Smooth muscle cell (in vitro differentiated cells): ENCODE data around the gene COQ8B. TPM values are rescaled to one million over a fixed set of nuclear protein-coding genes. Genes with fewer than 3 reads are reported as not detected.
"Not testable (repeated sequence)": the region's sequence is repeated elsewhere in the genome, so short reads cannot be mapped to it uniquely, and the experiment has no call there.

ENCODE experiments used
- DNase-seq: peaks from one replicate; lab custom pipeline; 2025; ENCODE audit not compliant: unreplicated experiment; lab: John Stamatoyannopoulos, UW
- H2AFZ ChIP-seq: fragments of 200-600 bp; sonication (generic); 2 replicates; pipeline ENCODE4 v1.6.0; 2016; ENCODE audit warnings: antibody characterized with exemption, low read depth, mild to moderate bottlenecking
- H3F3A ChIP-seq: fragments of 200-600 bp; sonication (generic); 2 replicates; pipeline ENCODE4 v1.6.0; 2017; ENCODE audit warnings: antibody characterized with exemption, low read depth
- H3K27ac ChIP-seq: fragments of 200-600 bp; sonication (generic); 2 replicates; pipeline ENCODE4 v1.5.1; 2016; ENCODE audit warnings: low read depth, mild to moderate bottlenecking
- H3K27me3 ChIP-seq: fragments of 200-600 bp; sonication (generic); 2 replicates; pipeline ENCODE4 v1.6.1; 2016; ENCODE audit warnings: low read depth, mild to moderate bottlenecking
- H3K36me3 ChIP-seq: fragments of 200-600 bp; sonication (generic); 2 replicates; pipeline ENCODE4 v1.5.1; 2016; ENCODE audit warnings: low read depth
- H3K4me1 ChIP-seq: fragments of 200-600 bp; sonication (generic); 2 replicates; pipeline ENCODE4 v1.5.1; 2016; ENCODE audit warnings: low read depth
- H3K4me2 ChIP-seq: fragments of 200-600 bp; sonication (generic); 2 replicates; pipeline ENCODE4 v1.6.0; 2016; ENCODE audit warnings: mild to moderate bottlenecking
- H3K4me3 ChIP-seq: fragments of 200-600 bp; sonication (generic); 2 replicates; pipeline ENCODE4 v1.5.1; 2016; ENCODE audit warnings: mild to moderate bottlenecking
- H3K79me2 ChIP-seq: fragments of 200-600 bp; sonication (generic); 2 replicates; pipeline ENCODE4 v1.6.0; 2016; ENCODE audit warnings: low read depth, mild to moderate bottlenecking
- H3K9ac ChIP-seq: fragments of 200-600 bp; sonication (generic); 2 replicates; pipeline ENCODE4 v1.6.0; 2016; ENCODE audit warnings: low read depth
- H3K9me3 ChIP-seq: fragments of 200-600 bp; sonication (generic); replicated peaks from 2 replicates; pipeline ENCODE4 v1.5.1; 2016; ENCODE audit warnings: low read depth
- H4K20me1 ChIP-seq: fragments of 200-600 bp; sonication (generic); 2 replicates; pipeline ENCODE4 v1.6.0; 2016; ENCODE audit warnings: low read depth
- CTCF ChIP-seq: fragments of 200-600 bp; sonication (generic); IDR thresholded peaks from 2 replicates; pipeline ENCODE4 v1.5.1; 2017; ENCODE audit warnings: borderline replicate concordance, mild to moderate bottlenecking, antibody characterized with exemption; ENCODE audit not compliant: insufficient read depth, poor library complexity, severe bottlenecking
- WGBS: methylation state at CpG from one replicate; pipeline ENCODE4 v1.1.7; 2016; ENCODE audit warnings: low lambda C conversion rate; 5-methylcytosine and 5-hydroxymethylcytosine counted together
- polyA plus RNA-seq: library from polyadenylated mRNA; unstranded; fragments of >200 nt; fragmentation: Nextera tagmentation; extraction: Ambion mirVana; gene quantifications from 2 replicates; pipeline ENCODE4 v1.2.1, GENCODE V29; 2016
- total RNA-seq: library from RNA; depleted of rRNA; stranded (reverse); fragments of >200 nt; gene quantifications from 2 replicates; pipeline ENCODE4 v1.2.3, GENCODE V29; 2014

The COQ8B gene
- total and polyA plus RNA-seq, 2 experiments from 2014 or later: 21.2 to 26.0 TPM

GRCh38 chr19:40650749-40651305 lies 65.9 kb downstream of the COQ8B start:
- DNase-seq: no peak
- Histone ChIP-seq H3K27ac (no peak overlapping the region), H3K9ac (no peak overlapping the region)

DNA sequence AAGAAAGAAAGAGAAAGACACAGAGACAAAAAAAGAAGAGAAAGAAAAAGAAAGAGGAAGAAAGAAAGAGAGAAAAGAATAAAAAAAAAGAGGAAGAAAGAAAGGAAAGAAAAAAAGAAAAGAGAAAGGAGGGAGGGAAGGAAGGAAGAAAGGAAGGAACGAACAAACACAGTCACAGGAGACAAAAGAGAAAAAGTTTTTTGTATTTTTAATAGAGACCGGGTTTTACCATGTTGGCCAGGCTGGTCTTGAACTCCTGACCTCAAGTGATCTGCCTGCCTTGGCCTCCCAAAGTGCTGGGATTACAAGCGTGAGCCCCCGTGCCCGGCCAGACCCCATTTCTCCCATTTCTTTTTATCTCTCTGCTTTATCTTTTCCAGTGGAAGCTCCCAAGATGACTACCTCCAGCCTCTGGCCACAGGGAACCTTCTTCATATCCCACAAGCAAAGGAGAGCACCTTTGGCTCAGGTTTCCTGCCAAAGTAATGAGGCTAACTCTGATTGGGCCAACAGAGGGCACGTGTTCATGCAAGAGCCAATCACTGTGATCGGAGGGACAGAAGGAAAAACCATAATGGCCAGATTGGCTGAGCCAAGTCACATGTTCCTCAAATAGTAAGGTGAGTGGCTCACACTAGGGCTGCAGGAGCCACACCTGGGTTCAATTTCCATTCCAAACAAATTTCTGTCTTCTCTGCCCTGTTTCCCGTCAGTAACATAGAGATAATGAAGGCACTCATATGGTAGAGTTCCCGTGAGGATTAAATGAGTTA lies 66.6 kb downstream of the COQ8B start:
- H3K79me2 ChIP-seq, H3K9ac ChIP-seq, H3K4me3 ChIP-seq, H3K27me3 ChIP-seq, H3K9me3 ChIP-seq, H3K27ac ChIP-seq, H2AFZ ChIP-seq, DNase-seq, H3K4me1 ChIP-seq, H3K36me3 ChIP-seq, H3F3A ChIP-seq, H4K20me1 ChIP-seq, H3K4me2 ChIP-seq: not testable (repeated sequence)
- WGBS: 87% methylated on average over 9 of the region's 9 CpGs

More at GRCh38 chr19:40650749-40651305, 65.9 kb downstream of the COQ8B start:
- Histone ChIP-seq H3F3A (no peaks in the 10 kb centered on the region), H3K27me3 (no peaks in the 10 kb centered on the region), H2AFZ (no peak overlapping the region), H3K4me2 (no peak overlapping the region), H3K4me3 (no peak overlapping the region), H3K36me3 (no peaks in the 10 kb centered on the region), H3K4me1 (no peaks in the 10 kb centered on the region), H4K20me1 (no peaks in the 10 kb centered on the region), H3K9me3 (no peaks in the 10 kb centered on the region), H3K79me2 (no peaks in the 10 kb centered on the region)
- WGBS: 95% methylated on average over 8 of the region's 8 CpGs
- TF ChIP-seq CTCF: no peak

- H3K9ac ChIP-seq: no peak overlapping the region
- H3F3A ChIP-seq: no peaks in the 10 kb centered on the region
- no peaks in the 10 kb centered on the region for H3K36me3 ChIP-seq
- no peak overlapping the region for H3K4me3 ChIP-seq
- no peak for TF ChIP-seq CTCF
- no peak for DNase-seq
- H3K4me1 ChIP-seq: no peaks in the 10 kb centered on the region
- no peak overlapping the region for H2AFZ ChIP-seq
- H3K79me2 ChIP-seq: no peaks in the 10 kb centered on the region
- H4K20me1 ChIP-seq: no peaks in the 10 kb centered on the region
- H3K9me3 ChIP-seq: no peaks in the 10 kb centered on the region
- 84% methylated on average over 5 of the region's 5 CpGs for WGBS
- peak overlapping the region; percentile 81 for H3K4me2 ChIP-seq
- peak overlapping the region; percentile 88 for H3K27ac ChIP-seq
- no peaks in the 10 kb centered on the region for H3K27me3 ChIP-seq
These were observed 69.9 kb downstream of the COQ8B start for GRCh38 chr19:40646743-40647254.

- 87% methylated on average over 8 of the region's 8 CpGs for WGBS
- H2AFZ ChIP-seq: no peak overlapping the region
- H3K27me3 ChIP-seq: no peaks in the 10 kb centered on the region
- H3K36me3 ChIP-seq: no peaks in the 10 kb centered on the region
- no peaks in the 10 kb centered on the region for H3K79me2 ChIP-seq
- H4K20me1 ChIP-seq: no peaks in the 10 kb centered on the region
- no peak overlapping the region for H3K27ac ChIP-seq
- DNase-seq: no peak
- TF ChIP-seq CTCF: no peak
- H3F3A ChIP-seq: no peaks in the 10 kb centered on the region
- H3K9ac ChIP-seq: no peak overlapping the region
- no peaks in the 10 kb centered on the region for H3K9me3 ChIP-seq
- peaks cover 4% of the 10 kb centered on the region for H3K4me1 ChIP-seq
- H3K4me3 ChIP-seq: no peak overlapping the region
- no peak overlapping the region for H3K4me2 ChIP-seq
These were observed 73.9 kb downstream of the COQ8B start for GRCh38 chr19:40642757-40643305.
